Smooth muscle cell of the brain vasculature (primary cell): Measurements from ENCODE around the gene CDC25A.

Experiments
- DNase-seq: peaks from one replicate; pipeline ENCODE4 v3.0.0-alpha.2; 2012; ENCODE audit warnings: low read depth, low spot score

Gene CDC25A

GRCh38 chr3:48107227-48107626, 81.0 kb downstream of the CDC25A start:
- DNase-seq = no peak
